GM23338 (cell line): ENCODE results near the gene VNN1. TPM values are rescaled to one million over a fixed set of nuclear protein-coding genes. Genes with fewer than 3 reads are reported as not detected.

Source experiments
- ATAC-seq: fragments of 200-7000 bp; cut with Tn5 transposase; 3 replicates; pipeline ENCODE4 v1.9.1; 2020
- DNase-seq: peaks from one replicate; pipeline ENCODE4 v3.0.0-alpha.2; 2015; ENCODE audit warnings: low spot score
- H2AFZ ChIP-seq: fragments of 200-600 bp; sonication (generic); 2 replicates; pipeline ENCODE4 v1.8.0; 2016; ENCODE audit warnings: antibody characterized with exemption, mild to moderate bottlenecking, moderate library complexity
- H3F3A ChIP-seq: fragments of 200-600 bp; sonication (generic); replicated peaks from 2 replicates; pipeline ENCODE4 v1.8.0; 2017; ENCODE audit warnings: antibody characterized with exemption, mixed run types, low read depth
- H3K27ac ChIP-seq: fragments of 200-600 bp; sonication (generic); 2 replicates; pipeline ENCODE4 v1.6.1; 2016; ENCODE audit warnings: low read depth
- H3K27me3 ChIP-seq: fragments of 200-600 bp; sonication (generic); 2 replicates; pipeline ENCODE4 v1.8.0; 2016; ENCODE audit warnings: mild to moderate bottlenecking, mixed run types, moderate library complexity; ENCODE audit not compliant: insufficient read depth
- H3K36me3 ChIP-seq: fragments of 200-600 bp; sonication (generic); 2 replicates; pipeline ENCODE4 v1.8.0; 2016; ENCODE audit warnings: mild to moderate bottlenecking; ENCODE audit not compliant: insufficient read depth
- H3K4me1 ChIP-seq: fragments of 200-600 bp; sonication (generic); 2 replicates; pipeline ENCODE4 v1.8.0; 2016; ENCODE audit warnings: mild to moderate bottlenecking, moderate library complexity; ENCODE audit not compliant: insufficient read depth
- H3K4me2 ChIP-seq: fragments of 200-600 bp; sonication (generic); 2 replicates; pipeline ENCODE4 v1.7.1; 2017; ENCODE audit warnings: mixed run types
- H3K4me3 ChIP-seq: fragments of 200-600 bp; sonication (generic); 2 replicates; pipeline ENCODE4 v1.6.1; 2016; ENCODE audit warnings: mixed run types
- H3K79me2 ChIP-seq: fragments of 200-600 bp; sonication (generic); replicated peaks from 2 replicates; pipeline ENCODE4 v1.8.0; 2017; ENCODE audit warnings: mild to moderate bottlenecking; ENCODE audit not compliant: insufficient read depth
- H3K9me2 ChIP-seq: fragments of 200-600 bp; sonication (generic); 2 replicates; pipeline ENCODE4 v1.8.0; 2017; ENCODE audit not compliant: insufficient read depth
- H4K20me1 ChIP-seq: fragments of 200-600 bp; sonication (generic); replicated peaks from 2 replicates; pipeline ENCODE4 v1.8.0; 2017; ENCODE audit warnings: mild to moderate bottlenecking; ENCODE audit not compliant: insufficient read depth
- H3K27ac Mint-ChIP-seq: 2 replicates; pipeline ENCODE4 v1.8.0; 2020; ENCODE audit warnings: inconsistent platforms, mild to moderate bottlenecking, moderate library complexity, mixed read lengths
- H3K27me3 Mint-ChIP-seq: 3 replicates; pipeline ENCODE4 v1.8.0; 2022; ENCODE audit warnings: low read depth, mild to moderate bottlenecking, moderate library complexity, mixed read lengths, inconsistent platforms; ENCODE audit not compliant: insufficient read depth, poor library complexity
- H3K36me3 Mint-ChIP-seq: 3 replicates; pipeline ENCODE4 v1.8.0; 2021; ENCODE audit warnings: low read depth, mild to moderate bottlenecking, inconsistent platforms, moderate library complexity, mixed read lengths
- H3K4me1 Mint-ChIP-seq: 3 replicates; pipeline ENCODE4 v1.8.0; 2020; ENCODE audit warnings: mild to moderate bottlenecking, inconsistent platforms, mixed read lengths
- H3K4me3 Mint-ChIP-seq: 3 replicates; pipeline ENCODE4 v1.8.0; 2021; ENCODE audit warnings: moderate library complexity, mild to moderate bottlenecking, inconsistent platforms, mixed read lengths
- H3K9me3 Mint-ChIP-seq: 3 replicates; pipeline ENCODE4 v1.8.0; 2020; ENCODE audit warnings: moderate library complexity, mild to moderate bottlenecking, inconsistent platforms, mixed read lengths
- CREB1 ChIP-seq: fragments of 250-450 bp; sonication (Bioruptor Pico); IDR thresholded peaks from 2 replicates; pipeline ENCODE4 v1.5.0; 2020; ENCODE audit warnings: low read depth, mild to moderate bottlenecking, moderate library complexity
- CTCF ChIP-seq, 2 experiments: fragments of 200-600 bp in 1 of 2; sonication (generic) in 1 of 2; conservative IDR thresholded peaks; 2 replicates each; pipeline versions ENCODE4 v1.5.1 to v1.6.1; 2016 to 2017; ENCODE audit warnings: antibody characterized with exemption in 2 of 2, low read depth in 2 of 2, mild to moderate bottlenecking in 2 of 2, moderate library complexity in 1 of 2
- ETS1 ChIP-seq: IDR thresholded peaks from 2 replicates; pipeline ENCODE4 v1.6.1; 2016; ENCODE audit warnings: antibody characterized with exemption
- EZH2 ChIP-seq: fragments of 200-600 bp; sonication (generic); IDR thresholded peaks from one replicate; pipeline ENCODE4 v1.8.0; 2017; ENCODE audit warnings: antibody characterized with exemption, mild to moderate bottlenecking, low read depth; ENCODE audit not compliant: unreplicated experiment
- ZNF114 ChIP-seq: fragments of 250-450 bp; sonication (Bioruptor Pico); IDR thresholded peaks from 2 replicates; pipeline ENCODE4 v1.5.0; 2020; ENCODE audit warnings: mild to moderate bottlenecking, moderate library complexity
- polyA plus RNA-seq: library from polyadenylated mRNA; unstranded; fragments of >200 nt; fragmentation: Nextera tagmentation; extraction: Ambion mirVana; gene quantifications from 2 replicates; pipeline ENCODE4 v1.2.1, GENCODE V29; 2016
- total RNA-seq: library from RNA; depleted of rRNA; stranded (reverse); fragments of >200 nt; shearing (Covaris generic); gene quantifications from 2 replicates; pipeline ENCODE4 v1.2.3, GENCODE V29; 2014
- TF ChIP-seq, protein P1 (sequence below): fragments of 250-450 bp; sonication (Bioruptor Pico); IDR thresholded peaks from 2 replicates; pipeline ENCODE4 v1.5.0; 2020; ENCODE audit warnings: mild to moderate bottlenecking, moderate library complexity

Gene VNN1
- total and polyA plus RNA-seq, 2 experiments from 2014 or later: not detected

GRCh38 chr6:132712366-132712765 is 1.5 kb downstream of the VNN1 start:
- TF ChIP-seq, protein P1, sequence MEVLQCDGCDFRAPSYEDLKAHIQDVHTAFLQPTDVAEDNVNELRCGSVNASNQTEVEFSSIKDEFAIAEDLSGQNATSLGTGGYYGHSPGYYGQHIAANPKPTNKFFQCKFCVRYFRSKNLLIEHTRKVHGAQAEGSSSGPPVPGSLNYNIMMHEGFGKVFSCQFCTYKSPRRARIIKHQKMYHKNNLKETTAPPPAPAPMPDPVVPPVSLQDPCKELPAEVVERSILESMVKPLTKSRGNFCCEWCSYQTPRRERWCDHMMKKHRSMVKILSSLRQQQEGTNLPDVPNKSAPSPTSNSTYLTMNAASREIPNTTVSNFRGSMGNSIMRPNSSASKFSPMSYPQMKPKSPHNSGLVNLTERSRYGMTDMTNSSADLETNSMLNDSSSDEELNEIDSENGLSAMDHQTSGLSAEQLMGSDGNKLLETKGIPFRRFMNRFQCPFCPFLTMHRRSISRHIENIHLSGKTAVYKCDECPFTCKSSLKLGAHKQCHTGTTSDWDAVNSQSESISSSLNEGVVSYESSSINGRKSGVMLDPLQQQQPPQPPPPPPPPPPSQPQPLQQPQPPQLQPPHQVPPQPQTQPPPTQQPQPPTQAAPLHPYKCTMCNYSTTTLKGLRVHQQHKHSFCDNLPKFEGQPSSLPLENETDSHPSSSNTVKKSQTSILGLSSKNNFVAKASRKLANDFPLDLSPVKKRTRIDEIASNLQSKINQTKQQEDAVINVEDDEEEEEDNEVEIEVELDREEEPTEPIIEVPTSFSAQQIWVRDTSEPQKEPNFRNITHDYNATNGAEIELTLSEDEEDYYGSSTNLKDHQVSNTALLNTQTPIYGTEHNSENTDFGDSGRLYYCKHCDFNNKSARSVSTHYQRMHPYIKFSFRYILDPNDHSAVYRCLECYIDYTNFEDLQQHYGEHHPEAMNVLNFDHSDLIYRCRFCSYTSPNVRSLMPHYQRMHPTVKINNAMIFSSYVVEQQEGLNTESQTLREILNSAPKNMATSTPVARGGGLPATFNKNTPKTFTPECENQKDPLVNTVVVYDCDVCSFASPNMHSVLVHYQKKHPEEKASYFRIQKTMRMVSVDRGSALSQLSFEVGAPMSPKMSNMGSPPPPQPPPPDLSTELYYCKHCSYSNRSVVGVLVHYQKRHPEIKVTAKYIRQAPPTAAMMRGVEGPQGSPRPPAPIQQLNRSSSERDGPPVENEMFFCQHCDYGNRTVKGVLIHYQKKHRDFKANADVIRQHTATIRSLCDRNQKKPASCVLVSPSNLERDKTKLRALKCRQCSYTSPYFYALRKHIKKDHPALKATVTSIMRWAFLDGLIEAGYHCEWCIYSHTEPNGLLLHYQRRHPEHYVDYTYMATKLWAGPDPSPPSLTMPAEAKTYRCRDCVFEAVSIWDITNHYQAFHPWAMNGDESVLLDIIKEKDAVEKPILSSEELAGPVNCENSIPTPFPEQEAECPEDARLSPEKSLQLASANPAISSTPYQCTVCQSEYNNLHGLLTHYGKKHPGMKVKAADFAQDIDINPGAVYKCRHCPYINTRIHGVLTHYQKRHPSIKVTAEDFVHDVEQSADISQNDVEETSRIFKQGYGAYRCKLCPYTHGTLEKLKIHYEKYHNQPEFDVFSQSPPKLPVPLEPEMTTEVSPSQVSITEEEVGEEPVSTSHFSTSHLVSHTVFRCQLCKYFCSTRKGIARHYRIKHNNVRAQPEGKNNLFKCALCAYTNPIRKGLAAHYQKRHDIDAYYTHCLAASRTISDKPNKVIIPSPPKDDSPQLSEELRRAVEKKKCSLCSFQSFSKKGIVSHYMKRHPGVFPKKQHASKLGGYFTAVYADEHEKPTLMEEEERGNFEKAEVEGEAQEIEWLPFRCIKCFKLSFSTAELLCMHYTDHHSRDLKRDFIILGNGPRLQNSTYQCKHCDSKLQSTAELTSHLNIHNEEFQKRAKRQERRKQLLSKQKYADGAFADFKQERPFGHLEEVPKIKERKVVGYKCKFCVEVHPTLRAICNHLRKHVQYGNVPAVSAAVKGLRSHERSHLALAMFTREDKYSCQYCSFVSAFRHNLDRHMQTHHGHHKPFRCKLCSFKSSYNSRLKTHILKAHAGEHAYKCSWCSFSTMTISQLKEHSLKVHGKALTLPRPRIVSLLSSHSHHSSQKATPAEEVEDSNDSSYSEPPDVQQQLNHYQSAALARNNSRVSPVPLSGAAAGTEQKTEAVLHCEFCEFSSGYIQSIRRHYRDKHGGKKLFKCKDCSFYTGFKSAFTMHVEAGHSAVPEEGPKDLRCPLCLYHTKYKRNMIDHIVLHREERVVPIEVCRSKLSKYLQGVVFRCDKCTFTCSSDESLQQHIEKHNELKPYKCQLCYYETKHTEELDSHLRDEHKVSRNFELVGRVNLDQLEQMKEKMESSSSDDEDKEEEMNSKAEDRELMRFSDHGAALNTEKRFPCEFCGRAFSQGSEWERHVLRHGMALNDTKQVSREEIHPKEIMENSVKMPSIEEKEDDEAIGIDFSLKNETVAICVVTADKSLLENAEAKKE (CRISPR knock-in tag): no peak
- TF ChIP-seq ETS1 (no peak), EZH2 (no peak), ZNF114 (CRISPR knock-in tag) (no peak), CREB1 (no peak)
- DNase-seq (peak; percentile 24), ATAC-seq (no peak)
- no peaks in the 10 kb centered on the region for H3K9me2 ChIP-seq
- Mint-ChIP-seq H3K9me3 (no peaks in the 10 kb centered on the region), H3K36me3 (no peaks in the 10 kb centered on the region), H3K27me3 (no peaks in the 10 kb centered on the region), H3K27ac (no peak overlapping the region), H3K4me1 (no peaks in the 10 kb centered on the region), H3K4me3 (no peak overlapping the region)
- no peak overlapping the region for H3K4me3 ChIP-seq
- no peak overlapping the region; the same call in 1 of the 2 replicates for H2AFZ ChIP-seq
- no peaks in the 10 kb centered on the region for H3F3A ChIP-seq
- no peaks in the 10 kb centered on the region for H3K79me2 ChIP-seq
- H3K27me3 ChIP-seq: no peaks in the 10 kb centered on the region
- H3K36me3 ChIP-seq: no peaks in the 10 kb centered on the region
- no peak overlapping the region for H3K4me2 ChIP-seq
- H4K20me1 ChIP-seq: no peaks in the 10 kb centered on the region
- H3K4me1 ChIP-seq: no peaks in the 10 kb centered on the region
- H3K27ac ChIP-seq: no peak overlapping the region

- H3K36me3 ChIP-seq: no peaks in the 10 kb centered on the region
- H3K9me3 Mint-ChIP-seq: peaks cover 3% of the 10 kb centered on the region; the same call in 2 of the 3 replicates
- DNase-seq: no peak
- H3K79me2 ChIP-seq: no peaks in the 10 kb centered on the region
- no peak overlapping the region for H3K4me2 ChIP-seq
- H3K27me3 ChIP-seq: no peaks in the 10 kb centered on the region
- no peak overlapping the region for H3K4me3 Mint-ChIP-seq
- no peak overlapping the region for H2AFZ ChIP-seq
- H3K9me2 ChIP-seq: no peaks in the 10 kb centered on the region
- no peaks in the 10 kb centered on the region for H3K4me1 Mint-ChIP-seq
- no peaks in the 10 kb centered on the region for H4K20me1 ChIP-seq
- H3K27ac ChIP-seq: no peak overlapping the region
- no peaks in the 10 kb centered on the region for H3K27me3 Mint-ChIP-seq
- no peak for ATAC-seq
- no peaks in the 10 kb centered on the region for H3K4me1 ChIP-seq
- H3K36me3 Mint-ChIP-seq: no peaks in the 10 kb centered on the region
- TF ChIP-seq CTCF (conservative IDR thresholded peaks at IDR 0.05; ENCODE audit: low read depth in 2 of 2) (no peak), EZH2 (no peak)
- no peak overlapping the region for H3K4me3 ChIP-seq
- no peaks in the 10 kb centered on the region for H3F3A ChIP-seq
- no peak overlapping the region for H3K27ac Mint-ChIP-seq
These were observed 5.1 kb downstream of the VNN1 start for GRCh38 chr6:132708771-132709170.
